Sigmoid colon (tissue), 7 donors: ENCODE measurements around the gene SYNE3. TPM values are rescaled to one million over a fixed set of nuclear protein-coding genes. Genes with fewer than 3 reads are reported as not detected.

Source experiments
- DNase-seq: peaks from one replicate; pipeline ENCODE4 v3.0.0-alpha.2; 2019
- H3K27ac ChIP-seq, 4 donors: fragments of 200-600 bp; sonication (generic); one replicate each; pipeline ENCODE4 v1.5.1; 2016 to 2019; ENCODE audit warnings: mild to moderate bottlenecking in 1 of 4
- H3K27me3 ChIP-seq, 3 donors: fragments of 200-600 bp; sonication (generic); one replicate each; pipeline ENCODE4 v1.5.1; 2019; ENCODE audit warnings: mild to moderate bottlenecking in 1 of 3
- H3K36me3 ChIP-seq, 4 donors: fragments of 200-600 bp; sonication (generic); one replicate each; pipeline ENCODE4 v1.5.1; 2016 to 2019
- H3K4me1 ChIP-seq, 4 donors: fragments of 200-600 bp; sonication (generic); one replicate each; pipeline ENCODE4 v1.5.1; 2017 to 2019
- H3K4me3 ChIP-seq, 4 donors: fragments of 200-600 bp; sonication (generic); one replicate each; pipeline ENCODE4 v1.5.1; 2017 to 2019; ENCODE audit warnings: mild to moderate bottlenecking in 2 of 4, moderate library complexity in 1 of 4
- H3K9me3 ChIP-seq, 4 donors: fragments of 200-600 bp in 3 of 4; sonication (generic) in 3 of 4; one replicate each; pipeline versions ENCODE4 v1.5.1 to v1.6.1; 2013 to 2019
- CTCF ChIP-seq, 4 experiments: fragments of 450-650 bp in 3 of 4; fragments of 200-600 bp in 1 of 4; IDR thresholded peaks; one replicate each; pipeline ENCODE4 v1.5.1; 2016 to 2019; ENCODE audit warnings: antibody characterized with exemption in 4 of 4, mild to moderate bottlenecking in 3 of 4, moderate library complexity in 2 of 4
- EP300 ChIP-seq, 4 donors: sonication (generic); formaldehyde crosslinking; IDR thresholded peaks; one replicate each; pipeline ENCODE4 v1.6.1; 2017; ENCODE audit warnings: antibody characterized with exemption in 4 of 4
- POLR2A ChIP-seq, 2 donors: fragments of 450-650 bp; IDR thresholded peaks; one replicate each; pipeline ENCODE4 v1.6.1; 2016; ENCODE audit warnings: antibody characterized with exemption in 2 of 2, mild to moderate bottlenecking in 2 of 2, moderate library complexity in 2 of 2
- POLR2AphosphoS5 ChIP-seq, 4 donors: sonication (generic); formaldehyde crosslinking; IDR thresholded peaks; one replicate each; pipeline ENCODE4 v1.6.1; 2017; ENCODE audit warnings: antibody characterized with exemption in 4 of 4
- WGBS, 2 donors: extraction: QIAGEN DNeasy Blood & Tissue Kit; methylation state at CpG; one replicate each; pipeline ENCODE4 v1.1.7; 2013; 5-methylcytosine and 5-hydroxymethylcytosine counted together
- intact Hi-C: fragments of 100-400 bp; cut with DNase I; formaldehyde crosslinking; loops from one replicate; pipeline ENCODE4 v1.15.1; 2023
- polyA plus RNA-seq, 3 donors: library from polyadenylated mRNA; stranded (reverse); fragments of 200-250 nt; gene quantifications; one replicate each; pipeline ENCODE4 v1.2.3, GENCODE V29; 2013
- small RNA-seq, 3 donors: library from RNA; depleted of rRNA; stranded (forward); fragments of <200 nt; gene quantifications; one replicate each; pipeline ENCODE3, GENCODE V24; 2016
- total RNA-seq, 4 donors: library from RNA; depleted of rRNA; stranded (reverse); fragments of >200 nt; gene quantifications; one replicate each; pipeline ENCODE4 v1.1.0, GENCODE V29; 2016
- donor health status: healthy with polysubstance abuse.
- donor health status: Bipolar disorder and iron deficiency.
- donor health status: healthy.

Gene SYNE3
- total and polyA plus RNA-seq, 7 donors = 0.69 to 11.8 (median 6.3) TPM

GRCh38 chr14:95469134-95469481 is 47.3 kb downstream of the SYNE3 start:
- WGBS, 2 donors = 59 to 87% methylated on average over 3 of the region's 3 CpGs
- no peaks in the 10 kb centered on the region for H3K27me3 ChIP-seq
- H3K27ac ChIP-seq = no peak overlapping the region
- H3K4me3 ChIP-seq = no peak overlapping the region
- H3K4me1 ChIP-seq = peaks cover 0 to 31% (median 22%) of the 10 kb centered on the region in 4 donors
- no peak for DNase-seq
- no peak for TF ChIP-seq CTCF (IDR thresholded peaks at IDR 0.05)
- TF ChIP-seq POLR2AphosphoS5 (IDR thresholded peaks at IDR 0.05) = no peak
- TF ChIP-seq EP300 (IDR thresholded peaks at IDR 0.05) = no peak
- TF ChIP-seq POLR2A (IDR thresholded peaks at IDR 0.05) = no peak
- no peaks in the 10 kb centered on the region for H3K9me3 ChIP-seq
- peaks cover 0 to under 1% (median 0%) of the 10 kb centered on the region in 4 donors for H3K36me3 ChIP-seq
- intact Hi-C loops = no loop called here

- TF ChIP-seq POLR2AphosphoS5 (IDR thresholded peaks at IDR 0.05) (no peak), CTCF (IDR thresholded peaks at IDR 0.05) (no peak), EP300 (IDR thresholded peaks at IDR 0.05) (no peak)
- no peaks in the 10 kb centered on the region for H3K27me3 ChIP-seq
- H3K36me3 ChIP-seq = no peaks in the 10 kb centered on the region
- DNase-seq = no peak
- no peaks in the 10 kb centered on the region for H3K9me3 ChIP-seq
- H3K4me3 ChIP-seq = no peak overlapping the region
- WGBS, 2 donors = 39 to 75% methylated on average over 4 of the region's 4 CpGs
- intact Hi-C loops = no loop called here
- H3K27ac ChIP-seq = no peak overlapping the region
- peaks cover 0 to 31% (median 23%) of the 10 kb centered on the region in 4 donors for H3K4me1 ChIP-seq
These were observed 47.9 kb downstream of the SYNE3 start for GRCh38 chr14:95468448-95469133.

GRCh38 chr14:95467657-95468056 is 48.8 kb downstream of the SYNE3 start:
- Histone ChIP-seq H3K36me3 (no peaks in the 10 kb centered on the region), H3K9me3 (no peaks in the 10 kb centered on the region), H3K27me3 (no peaks in the 10 kb centered on the region), H3K27ac (no peak overlapping the region), H3K4me1 (peaks cover 0 to 28% (median 25%) of the 10 kb centered on the region in 4 donors), H3K4me3 (no peak overlapping the region)
- TF ChIP-seq CTCF (IDR thresholded peaks at IDR 0.05) (no peak), POLR2AphosphoS5 (IDR thresholded peaks at IDR 0.05) (no peak), EP300 (IDR thresholded peaks at IDR 0.05) (no peak), POLR2A (IDR thresholded peaks at IDR 0.05) (no peak)
- 50 to 87% methylated on average over 6 of the region's 6 CpGs for WGBS, 2 donors
- no peak for DNase-seq
- intact Hi-C loops = no loop called here

GRCh38 chr14:95467232-95467631 is 49.2 kb downstream of the SYNE3 start:
- Histone ChIP-seq H3K27me3 (no peaks in the 10 kb centered on the region), H3K4me1 (peaks cover 0 to 24% (median 22%) of the 10 kb centered on the region in 4 donors), H3K9me3 (no peaks in the 10 kb centered on the region), H3K36me3 (no peaks in the 10 kb centered on the region), H3K4me3 (no peak overlapping the region), H3K27ac (no peak overlapping the region)
- no peak for DNase-seq
- intact Hi-C loops = no loop called here
- 90 to 94% methylated on average over 6 of the region's 6 CpGs for WGBS, 2 donors
- TF ChIP-seq CTCF (IDR thresholded peaks at IDR 0.05) (no peak), POLR2AphosphoS5 (IDR thresholded peaks at IDR 0.05) (no peak), POLR2A (IDR thresholded peaks at IDR 0.05) (no peak), EP300 (IDR thresholded peaks at IDR 0.05) (no peak)

Small RNAs within 50 kb of the gene (small RNA-seq; reads per million reads assigned to genes)
- 0.72 to 1.5 (median 0.73) reads per million in 3 donors for gene SCARNA13

Other genes starting within 250 kb of the SYNE3 start
- gene CLMN, start 196.7 kb downstream of the SYNE3 start, total RNA-seq = 1 to 10 TPM; 3.5 to 9.1 (median 5.1) TPM
- 10 to 100 TPM; 18.0 to 40.2 (median 20.2) TPM for gene CLMN, start 196.7 kb downstream of the SYNE3 start, polyA plus RNA-seq
- 10 to 100 TPM; 30.5 to 61.4 (median 44.3) TPM for gene GLRX5, start 18.4 kb upstream of the SYNE3 start, total RNA-seq
- gene GLRX5, start 18.4 kb upstream of the SYNE3 start, polyA plus RNA-seq = 10 to 100 TPM; 45.7 to 97.1 (median 76.9) TPM
- not detected for gene TCL1B, start 169.8 kb upstream of the SYNE3 start, total RNA-seq
- 1 to 10 TPM in 1 of 3 donors, not detected in 2; 1.1 TPM for gene TCL1B, start 169.8 kb upstream of the SYNE3 start, polyA plus RNA-seq
- not detected for gene TCL1A, start 197.5 kb upstream of the SYNE3 start, total RNA-seq
- 10 to 100 TPM in 1 of 3 donors, 1 to 10 TPM in 1, not detected in 1; 1.2 to 99.5 TPM for gene TCL1A, start 197.5 kb upstream of the SYNE3 start, polyA plus RNA-seq